IMR-90 (cell line): ENCODE data around the gene SPARCL1. TPM values are rescaled to one million over a fixed set of nuclear protein-coding genes. Genes with fewer than 3 reads are reported as not detected.

Experiments used
- ATAC-seq: fragments of 200-7000 bp; cut with Tn5 transposase; 2 replicates; pipeline ENCODE4 v1.9.1; 2020; ENCODE audit warnings: low read depth, mild to moderate bottlenecking, moderate library complexity
- Bru-seq: library from RNA; stranded (reverse); fragments of 400-500 nt; gene quantifications from one replicate; lab custom pipeline; 2021; lab: Mats Ljungman, UMichigan
- BruChase-seq, 2 experiments: library from RNA; stranded (reverse); fragments of 400-500 nt; gene quantifications; one replicate each; lab custom pipeline; 2021; lab: Mats Ljungman, UMichigan
- BruUV-seq: library from RNA; stranded (reverse); fragments of 400-500 nt; replicated peaks from 2 replicates; lab custom pipeline; 2021; lab: Mats Ljungman, UMichigan
- CTCF ChIA-PET: fragments of 300-600 bp; formaldehyde crosslinking; extraction: SDS; loops from one replicate; lab custom pipeline; 2021; ENCODE audit warnings: antibody characterized with exemption; lab: Yijun Ruan, JAX
- POLR2A ChIA-PET: fragments of 300-600 bp; sonication (Branson Sonifier 250); formaldehyde crosslinking; loops from one replicate; lab custom pipeline; 2022; ENCODE audit warnings: antibody characterized with exemption; ENCODE audit not compliant: unreplicated experiment; lab: Charles Lee
- DNase-seq: peaks from one replicate; pipeline ENCODE4 v3.0.0; 2013
- H2AFZ ChIP-seq: replicated peaks from 2 replicates; pipeline ENCODE3; 2013; ENCODE audit warnings: low read length, mild to moderate bottlenecking; ENCODE audit not compliant: poor library complexity
- H2AK5ac ChIP-seq: 2 replicates; pipeline ENCODE4 v1.6.1; 2013; ENCODE audit warnings: low read depth, low read length, inconsistent platforms
- H2AK9ac ChIP-seq: replicated peaks from 2 replicates; pipeline ENCODE3; 2013; ENCODE audit warnings: mild to moderate bottlenecking, low read depth, low read length, moderate library complexity; ENCODE audit not compliant: poor library complexity
- H2BK120ac ChIP-seq: 2 replicates; pipeline ENCODE4 v1.6.1; 2013; ENCODE audit warnings: low read depth, low read length, inconsistent platforms
- H2BK15ac ChIP-seq: 3 replicates; pipeline ENCODE4 v1.6.1; 2013; ENCODE audit warnings: low read depth, low read length, inconsistent platforms
- H2BK20ac ChIP-seq: 2 replicates; pipeline ENCODE4 v1.6.1; 2013; ENCODE audit warnings: low read depth, mild to moderate bottlenecking, inconsistent platforms, low read length, moderate library complexity
- H2BK5ac ChIP-seq: 2 replicates; pipeline ENCODE4 v1.6.1; 2013; ENCODE audit warnings: mild to moderate bottlenecking, low read depth, low read length, inconsistent platforms; ENCODE audit not compliant: poor library complexity, severe bottlenecking
- H3K14ac ChIP-seq: replicated peaks from 2 replicates; pipeline ENCODE4 v1.6.1; 2013; ENCODE audit warnings: low read depth, low read length, inconsistent platforms
- H3K18ac ChIP-seq: 2 replicates; pipeline ENCODE4 v1.6.1; 2013; ENCODE audit warnings: low read depth, low read length, control low read depth
- H3K23ac ChIP-seq: 2 replicates; pipeline ENCODE4 v1.6.1; 2013; ENCODE audit warnings: low read depth, low read length, inconsistent platforms
- H3K27ac ChIP-seq: 2 replicates; pipeline ENCODE4 v1.5.1; 2013; ENCODE audit warnings: mild to moderate bottlenecking, control low read depth, low read length; ENCODE audit not compliant: insufficient read depth
- H3K27me3 ChIP-seq: 2 replicates; pipeline ENCODE4 v1.6.1; 2013; ENCODE audit warnings: low read length; ENCODE audit not compliant: control insufficient read depth, insufficient read depth
- H3K36me3 ChIP-seq: 2 replicates; pipeline ENCODE4 v1.6.1; 2013; ENCODE audit warnings: low read length, mixed read lengths; ENCODE audit not compliant: control insufficient read depth, insufficient read depth
- H3K4ac ChIP-seq: 2 replicates; pipeline ENCODE4 v1.6.1; 2013; ENCODE audit warnings: low read depth, low read length, inconsistent platforms
- H3K4me1 ChIP-seq: 2 replicates; pipeline ENCODE4 v1.6.1; 2013; ENCODE audit warnings: low read length, mixed read lengths; ENCODE audit not compliant: control insufficient read depth, insufficient read depth
- H3K4me2 ChIP-seq: 2 replicates; pipeline ENCODE4 v1.6.1; 2013; ENCODE audit warnings: low read depth, mild to moderate bottlenecking, control low read depth, low read length, moderate library complexity
- H3K4me3 ChIP-seq: 2 replicates; pipeline ENCODE4 v1.5.1; 2013; ENCODE audit warnings: low read depth, mild to moderate bottlenecking, control low read depth, low read length, moderate library complexity; ENCODE audit not compliant: insufficient read depth
- H3K56ac ChIP-seq: 2 replicates; pipeline ENCODE4 v1.6.1; 2013; ENCODE audit warnings: low read length, inconsistent platforms; ENCODE audit not compliant: insufficient read depth; ENCODE audit errors: extremely low read depth
- H3K79me1 ChIP-seq, 2 experiments: 2 replicates each; pipeline ENCODE4 v1.6.1; 2013; ENCODE audit warnings: low read length in 2 of 2, inconsistent platforms in 1 of 2, low read depth in 1 of 2
- H3K9ac ChIP-seq: 2 replicates; pipeline ENCODE4 v1.6.1; 2013; ENCODE audit warnings: low read depth, low read length, control low read depth
- H3K9me1 ChIP-seq: 2 replicates; pipeline ENCODE4 v1.6.1; 2013; ENCODE audit warnings: low read length, inconsistent platforms; ENCODE audit not compliant: insufficient read depth
- H3K9me3 ChIP-seq: 2 replicates; pipeline ENCODE4 v1.6.1; 2013; ENCODE audit warnings: low read length; ENCODE audit not compliant: control insufficient read depth, insufficient read depth
- H4K20me1 ChIP-seq: 2 replicates; pipeline ENCODE4 v1.6.1; 2013; ENCODE audit warnings: low read length, inconsistent platforms; ENCODE audit not compliant: insufficient read depth
- H4K5ac ChIP-seq: 2 replicates; pipeline ENCODE4 v1.6.1; 2013; ENCODE audit warnings: mild to moderate bottlenecking, low read depth, low read length, control low read depth
- H4K8ac ChIP-seq, 2 experiments: 2 replicates each; pipeline ENCODE4 v1.6.1; 2013; ENCODE audit warnings: low read depth in 2 of 2, low read length in 2 of 2, control low read depth in 1 of 2, inconsistent platforms in 1 of 2
- H4K91ac ChIP-seq: 2 replicates; pipeline ENCODE4 v1.6.1; 2013; ENCODE audit warnings: low read depth, low read length, inconsistent platforms; ENCODE audit not compliant: insufficient read depth
- CHD1 ChIP-seq: IDR thresholded peaks from 2 replicates; pipeline ENCODE4 v1.6.1; 2012; ENCODE audit warnings: low read depth, low read length, improper control_type of control experiment
- MAFK ChIP-seq: IDR thresholded peaks from 2 replicates; pipeline ENCODE4 v1.6.1; 2012; ENCODE audit warnings: low read depth, low read length, improper control_type of control experiment
- MAZ ChIP-seq: IDR thresholded peaks from 2 replicates; pipeline ENCODE4 v1.6.1; 2012; ENCODE audit warnings: low read depth, mild to moderate bottlenecking, low read length, improper control_type of control experiment, moderate library complexity, borderline replicate concordance
- POLR2A ChIP-seq: IDR thresholded peaks from 2 replicates; pipeline ENCODE4 v1.6.1; 2012; ENCODE audit warnings: mild to moderate bottlenecking, low read depth, low read length
- RAD21 ChIP-seq: IDR thresholded peaks from 2 replicates; pipeline ENCODE4 v1.6.1; 2012; ENCODE audit warnings: low read length, improper control_type of control experiment
- RCOR1 ChIP-seq: IDR thresholded peaks from 2 replicates; pipeline ENCODE4 v1.6.1; 2012; ENCODE audit warnings: mild to moderate bottlenecking, low read length, improper control_type of control experiment; ENCODE audit not compliant: insufficient replicate concordance
- RFX5 ChIP-seq: IDR thresholded peaks from 2 replicates; pipeline ENCODE4 v1.8.0; 2012; ENCODE audit warnings: low read depth, mild to moderate bottlenecking, low read length, moderate library complexity
- WGBS, 2 experiments: methylation state at CpG; one replicate each; pipeline versions ENCODE4 v1.1.5 to v1.1.7; 2013; ENCODE audit warnings: missing lambda C conversion rate in 2 of 2; ENCODE audit not compliant: insufficient read length in 1 of 2; ENCODE audit errors: extremely low coverage in 2 of 2; 5-methylcytosine and 5-hydroxymethylcytosine counted together
- dilution Hi-C: fragments of 300-500 bp; cut with HindIII; formaldehyde crosslinking; loops from one replicate; pipeline ENCODE4 v1.14.3; 2018; ENCODE audit warnings: low sequenced_read_pairs; ENCODE audit not compliant: unreplicated experiment
- in situ Hi-C: fragments of 300-500 bp; cut with MboI; formaldehyde crosslinking; loops from 3 replicates; pipeline ENCODE4 v1.14.3; 2019; ENCODE audit warnings: low sequenced_read_pairs, inconsistent platforms, mixed read lengths
- intact Hi-C: fragments of 100-400 bp; cut with micrococcal nuclease; formaldehyde crosslinking; loops from 2 replicates; pipeline ENCODE4 v1.10.0; 2022
- long read RNA-seq: library from polyadenylated mRNA; unstranded; transcript quantifications from one replicate; pipeline ENCODE4 v2.0.0, GENCODE V29; 2021; ENCODE audit not compliant: unreplicated experiment
- polyA plus RNA-seq, 3 experiments: library from polyadenylated mRNA; depleted of rRNA; stranded (reverse); fragments of >200 nt; gene quantifications; 2 replicates each; pipeline ENCODE4 v1.2.3, GENCODE V29; 2012; ENCODE audit warnings: low replicate concordance in 1 of 3
- total RNA-seq: library from RNA; depleted of rRNA; stranded (reverse); fragments of >200 nt; gene quantifications from 2 replicates; pipeline ENCODE4 v1.2.3, GENCODE V29; 2012; rRNA removed
- TF ChIP-seq, protein P1 (sequence below): fragments of 150-350 bp; IDR thresholded peaks from 2 replicates; pipeline ENCODE4 v1.6.1; 2017; ENCODE audit warnings: mild to moderate bottlenecking, antibody characterized with exemption, low read length, low read depth

The SPARCL1 gene, protein sequence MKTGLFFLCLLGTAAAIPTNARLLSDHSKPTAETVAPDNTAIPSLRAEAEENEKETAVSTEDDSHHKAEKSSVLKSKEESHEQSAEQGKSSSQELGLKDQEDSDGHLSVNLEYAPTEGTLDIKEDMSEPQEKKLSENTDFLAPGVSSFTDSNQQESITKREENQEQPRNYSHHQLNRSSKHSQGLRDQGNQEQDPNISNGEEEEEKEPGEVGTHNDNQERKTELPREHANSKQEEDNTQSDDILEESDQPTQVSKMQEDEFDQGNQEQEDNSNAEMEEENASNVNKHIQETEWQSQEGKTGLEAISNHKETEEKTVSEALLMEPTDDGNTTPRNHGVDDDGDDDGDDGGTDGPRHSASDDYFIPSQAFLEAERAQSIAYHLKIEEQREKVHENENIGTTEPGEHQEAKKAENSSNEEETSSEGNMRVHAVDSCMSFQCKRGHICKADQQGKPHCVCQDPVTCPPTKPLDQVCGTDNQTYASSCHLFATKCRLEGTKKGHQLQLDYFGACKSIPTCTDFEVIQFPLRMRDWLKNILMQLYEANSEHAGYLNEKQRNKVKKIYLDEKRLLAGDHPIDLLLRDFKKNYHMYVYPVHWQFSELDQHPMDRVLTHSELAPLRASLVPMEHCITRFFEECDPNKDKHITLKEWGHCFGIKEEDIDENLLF
- not detected in 2 replicates for total RNA-seq
- polyA plus RNA-seq (2012; rRNA removed), result not detected in 2 replicates
- polyA plus RNA-seq (2012; cell fraction: cytosol; rRNA removed), result not detected in 2 replicates
- not detected in 2 replicates for polyA plus RNA-seq (2012; cell fraction: nucleus; rRNA removed; ENCODE audit: low replicate concordance)
- percentile 2 among the genes with signal in this experiment for Bru-seq, nascent RNA
- BruChase-seq, experiment 1, labeled RNA remaining after a 6-hour chase, result not detected
- BruChase-seq, experiment 2, labeled RNA remaining after a 2-hour chase, result not detected
- long read RNA-seq, result 0 reads

DNA sequence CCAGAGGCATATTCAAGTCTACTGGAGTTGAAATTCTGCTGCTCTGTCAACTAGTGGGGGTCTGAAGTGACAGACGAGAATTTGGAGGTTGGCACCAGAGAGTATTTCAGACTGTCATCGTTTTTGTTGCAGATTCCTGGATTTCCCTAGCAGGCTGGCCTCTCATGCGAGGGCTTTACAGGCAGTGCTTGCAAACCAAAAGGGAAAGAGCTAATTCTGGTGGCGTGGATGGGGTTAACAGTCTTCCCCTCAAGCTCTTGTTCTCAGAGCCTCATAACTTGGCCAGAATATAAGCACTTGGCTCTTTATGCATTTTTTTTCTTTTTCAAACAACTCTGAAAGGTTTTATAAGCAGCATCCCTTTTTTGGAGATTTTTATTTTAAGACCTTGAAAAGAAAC, at the start of gene SPARCL1:
SPARCL1 (minus strand) TSS at position 190 of the 400 bp plus-strand sequence. CDS start 29,802 bp downstream, outside the sequence.
- Histone ChIP-seq H3K27ac (no peak within 1 kb of the TSS), H3K14ac (no peak within 1 kb of the TSS)

More for the DNA sequence above, at the start of gene SPARCL1:
- Histone ChIP-seq H3K36me3 (no peaks in the 10 kb centered on the region), H4K20me1 (no peaks in the 10 kb centered on the region), H2BK15ac (no peak within 1 kb of the TSS), H2AK5ac (no peak within 1 kb of the TSS), H2BK5ac (no peak within 1 kb of the TSS), H3K4ac (no peak within 1 kb of the TSS), H3K9ac (no peak within 1 kb of the TSS), H3K4me2 (peak within 1 kb of the TSS; percentile 33), H3K18ac (no peak within 1 kb of the TSS), H3K79me1 (no peaks in the 10 kb centered on the region), H3K27me3 (peaks cover 3% of the 10 kb centered on the region; the same call in 1 of the 2 replicates), H2BK20ac (no peak within 1 kb of the TSS), H3K4me3 (no peak within 1 kb of the TSS), H3K9me1 (no peaks in the 10 kb centered on the region), H4K91ac (no peak within 1 kb of the TSS), H3K9me3 (no peaks in the 10 kb centered on the region; the same call in 1 of the 2 replicates), H2AFZ (no peak within 1 kb of the TSS), H3K56ac (no peak within 1 kb of the TSS), H4K5ac (no peak within 1 kb of the TSS), H2AK9ac (no peak within 1 kb of the TSS), H2BK120ac (no peak within 1 kb of the TSS), H4K8ac (no peak within 1 kb of the TSS), H3K23ac (no peak within 1 kb of the TSS), H3K4me1 (no peaks in the 10 kb centered on the region)
- WGBS, 2 experiments, result no CpG with 5 or more reads among the region's 4 CpGs
- POLR2A ChIA-PET, result interaction anchor here (0.6 kb wide), 1 partner anchor 479 kb away, joined by 3 read pairs; no protein-coding TSS in a partner anchor
- intact Hi-C loops (no loop called here), dilution Hi-C loops (no loop called here), in situ Hi-C loops (no loop called here)
- BruUV-seq, result no TSS peak
- CTCF ChIA-PET, result no interaction called here
- no peak; the same call in 1 of the 2 replicates for ATAC-seq
- TF ChIP-seq, protein P1, sequence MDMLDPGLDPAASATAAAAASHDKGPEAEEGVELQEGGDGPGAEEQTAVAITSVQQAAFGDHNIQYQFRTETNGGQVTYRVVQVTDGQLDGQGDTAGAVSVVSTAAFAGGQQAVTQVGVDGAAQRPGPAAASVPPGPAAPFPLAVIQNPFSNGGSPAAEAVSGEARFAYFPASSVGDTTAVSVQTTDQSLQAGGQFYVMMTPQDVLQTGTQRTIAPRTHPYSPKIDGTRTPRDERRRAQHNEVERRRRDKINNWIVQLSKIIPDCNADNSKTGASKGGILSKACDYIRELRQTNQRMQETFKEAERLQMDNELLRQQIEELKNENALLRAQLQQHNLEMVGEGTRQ, result no peak
- TF ChIP-seq MAFK (no peak), MAZ (no peak), CHD1 (no peak), RFX5 (no peak), RCOR1 (no peak), RAD21 (no peak), POLR2A (no peak)
- no peak for DNase-seq
